CD14-positive monocyte (primary cell): ENCODE results near the gene TBXAS1. TPM values are rescaled to one million over a fixed set of nuclear protein-coding genes. Genes with fewer than 3 reads are reported as not detected.
"Not testable (repeated sequence)": the region's sequence is repeated elsewhere in the genome, so short reads cannot be mapped to it uniquely, and the experiment has no call there.

Experiments
- DNase-seq, 3 donors: peaks; one replicate each; pipeline ENCODE4 v3.0.0-alpha.2; 2011 to 2022
- H2AFZ ChIP-seq: 2 replicates; pipeline ENCODE4 v1.6.0; 2012; ENCODE audit warnings: mild to moderate bottlenecking, low read depth, low read length, inconsistent platforms; ENCODE audit not compliant: insufficient read depth, poor library complexity, severe bottlenecking
- H3K27ac ChIP-seq, 2 donors: 1 replicate in 1 of 2; 2 replicates in 1 of 2; pipeline ENCODE4 v1.5.1; 2012 to 2013; ENCODE audit warnings: low read length in 2 of 2, control low read depth in 1 of 2, inconsistent platforms in 1 of 2, low read depth in 1 of 2, mild to moderate bottlenecking in 1 of 2
- H3K27me3 ChIP-seq, 2 donors: one replicate each; pipeline versions ENCODE4 v1.6.0 to v1.6.1; 2011 to 2013; ENCODE audit warnings: low read length in 2 of 2; ENCODE audit not compliant: control insufficient read depth in 2 of 2, insufficient read depth in 2 of 2
- H3K36me3 ChIP-seq, 2 donors: replicated peaks in 1 of 2; 1 replicate in 1 of 2; 2 replicates in 1 of 2; pipeline versions ENCODE4 v1.5.1 to v1.6.1; 2012 to 2013; ENCODE audit warnings: low read length in 2 of 2, control low read depth in 1 of 2, inconsistent platforms in 1 of 2, mild to moderate bottlenecking in 1 of 2; ENCODE audit not compliant: insufficient read depth in 2 of 2, control insufficient read depth in 1 of 2
- H3K4me1 ChIP-seq, 2 donors: 1 replicate in 1 of 2; 2 replicates in 1 of 2; pipeline versions ENCODE4 v1.5.1 to v1.6.1; 2012 to 2013; ENCODE audit warnings: low read length in 2 of 2, control low read depth in 1 of 2, inconsistent platforms in 1 of 2, mild to moderate bottlenecking in 1 of 2, moderate library complexity in 1 of 2; ENCODE audit not compliant: insufficient read depth in 2 of 2, control insufficient read depth in 1 of 2
- H3K4me2 ChIP-seq: replicated peaks from 2 replicates; pipeline ENCODE3; 2012; ENCODE audit warnings: low read length, moderate library complexity, mild to moderate bottlenecking; ENCODE audit not compliant: poor library complexity, severe bottlenecking; ENCODE audit errors: extremely low read depth
- H3K4me3 ChIP-seq, 3 experiments: fragments of 200-600 bp in 1 of 3; sonication (generic) in 1 of 3; replicated peaks in 1 of 3; 1 replicate in 2 of 3; 2 replicates in 1 of 3; pipeline ENCODE4 v1.5.1; 2011 to 2013; ENCODE audit warnings: low read length in 3 of 3, mild to moderate bottlenecking in 3 of 3, control low read depth in 2 of 3, low read depth in 2 of 3, inconsistent platforms in 1 of 3, moderate library complexity in 1 of 3
- H3K79me2 ChIP-seq: 2 replicates; pipeline ENCODE4 v1.6.0; 2012; ENCODE audit warnings: mild to moderate bottlenecking, control low read depth, inconsistent platforms, low read length, moderate library complexity; ENCODE audit not compliant: insufficient read depth
- H3K9ac ChIP-seq: 2 replicates; pipeline ENCODE4 v1.6.0; 2017; ENCODE audit warnings: low read length, mild to moderate bottlenecking; ENCODE audit not compliant: insufficient read depth, poor library complexity, severe bottlenecking
- H3K9me3 ChIP-seq, 2 donors: replicated peaks in 1 of 2; 1 replicate in 1 of 2; 2 replicates in 1 of 2; pipeline versions ENCODE4 v1.5.1 to v1.6.1; 2012 to 2013; ENCODE audit warnings: low read length in 2 of 2, control low read depth in 1 of 2; ENCODE audit not compliant: control insufficient read depth in 1 of 2, insufficient read depth in 1 of 2
- H4K20me1 ChIP-seq: 2 replicates; pipeline ENCODE4 v1.6.0; 2012; ENCODE audit warnings: mild to moderate bottlenecking, low read length, control low read depth, moderate library complexity; ENCODE audit not compliant: insufficient read depth
- H3K27ac Mint-ChIP-seq, 7 donors: one replicate each; pipeline ENCODE4 v1.8.0; 2020; ENCODE audit warnings: mild to moderate bottlenecking in 7 of 7, mixed read lengths in 7 of 7, moderate library complexity in 6 of 7, inconsistent platforms in 2 of 7
- H3K27me3 Mint-ChIP-seq, 3 donors: one replicate each; pipeline ENCODE4 v1.8.0; 2021 to 2022; ENCODE audit warnings: low read depth in 3 of 3, mild to moderate bottlenecking in 3 of 3, mixed read lengths in 3 of 3, moderate library complexity in 3 of 3, inconsistent platforms in 1 of 3
- H3K36me3 Mint-ChIP-seq, 2 donors: one replicate each; pipeline ENCODE4 v1.8.0; 2020; ENCODE audit warnings: mixed read lengths in 2 of 2, inconsistent platforms in 1 of 2, mild to moderate bottlenecking in 1 of 2
- H3K4me1 Mint-ChIP-seq: one replicate; pipeline ENCODE4 v1.8.0; 2020; ENCODE audit warnings: mild to moderate bottlenecking, mixed read lengths
- H3K4me3 Mint-ChIP-seq, 2 donors: one replicate each; pipeline ENCODE4 v1.8.0; 2020; ENCODE audit warnings: mild to moderate bottlenecking in 2 of 2, mixed read lengths in 2 of 2, moderate library complexity in 1 of 2
- H3K9me3 Mint-ChIP-seq, 7 donors: one replicate each; pipeline ENCODE4 v1.8.0; 2020 to 2022; ENCODE audit warnings: mixed read lengths in 7 of 7, mild to moderate bottlenecking in 6 of 7, moderate library complexity in 6 of 7, inconsistent platforms in 2 of 7
- CTCF ChIP-seq: fragments of 200-600 bp; IDR thresholded peaks from one replicate; pipeline ENCODE4 v1.8.0; 2022; ENCODE audit warnings: antibody characterized with exemption, mild to moderate bottlenecking
- WGBS: methylation state at CpG from one replicate; pipeline ENCODE4 v1.1.5; 2013; ENCODE audit warnings: missing lambda C conversion rate; ENCODE audit not compliant: insufficient coverage; 5-methylcytosine and 5-hydroxymethylcytosine counted together
- intact Hi-C, 2 donors: fragments of 100-400 bp; cut with micrococcal nuclease; formaldehyde crosslinking; loops; one replicate each; pipeline versions ENCODE4 v1.15.0 to v1.15.1; 2023
- polyA plus RNA-seq, 3 donors: library from polyadenylated mRNA; depleted of rRNA in 1 of 3; unstranded in 2 of 3; stranded (reverse) in 1 of 3; fragments of 300-500 nt in 2 of 3; fragments of >200 nt in 1 of 3; fragmentation: Illumina TruSeq in 2 of 3; gene quantifications; 1 replicate in 2 of 3; 2 replicates in 1 of 3; pipeline ENCODE4 v1.2.3, GENCODE V29; 2012 to 2021

The TBXAS1 gene
- polyA plus RNA-seq, 3 donors: 289 to 335 (median 298) TPM

GRCh38 chr7:139840776-139841175 lies 11.7 kb downstream of the TBXAS1 start:
- Mint-ChIP-seq H3K36me3 (peaks cover 66 to 68% of the 10 kb centered on the region in 2 donors), H3K27me3 (peaks cover 0 to 3% (median 1%) of the 10 kb centered on the region in 3 donors), H3K9me3 (peaks cover 0 to 18% (median 8%) of the 10 kb centered on the region in 7 donors), H3K27ac (peak overlapping the region in 5 of 7 donors; percentile 11 to 46 (median 33)), H3K4me3 (no peak overlapping the region), H3K4me1 (peaks cover 55% of the 10 kb centered on the region)
- Histone ChIP-seq H3K27ac (peak overlapping the region in 1 of 2 donors; percentile 12), H3K27me3 (no peaks in the 10 kb centered on the region), H3K9ac (no peak overlapping the region), H3K79me2 (peaks cover 97% of the 10 kb centered on the region), H3K36me3 (peaks cover 33 to 73% of the 10 kb centered on the region in 2 donors), H4K20me1 (peaks cover 94% of the 10 kb centered on the region), H3K4me3 (no peak overlapping the region), H3K4me1 (peaks cover 25 to 29% of the 10 kb centered on the region in 2 donors), H2AFZ (no peak overlapping the region), H3K4me2 (no peak overlapping the region), H3K9me3 (no peaks in the 10 kb centered on the region)
- WGBS: 97% methylated on average over 13 of the region's 13 CpGs
- DNase-seq: no peak
- TF ChIP-seq CTCF: no peak
- intact Hi-C loops: no loop called here

GRCh38 chr7:139842401-139843210 lies 13.5 kb downstream of the TBXAS1 start:
- Histone ChIP-seq H3K4me1 (peaks cover 25 to 29% of the 10 kb centered on the region in 2 donors), H3K4me3 (no peak overlapping the region), H3K9ac (no peak overlapping the region), H3K9me3 (no peaks in the 10 kb centered on the region), H3K36me3 (peaks cover 38 to 92% of the 10 kb centered on the region in 2 donors), H4K20me1 (peaks cover 99% of the 10 kb centered on the region), H3K27me3 (no peaks in the 10 kb centered on the region), H3K79me2 (peaks cover 99% of the 10 kb centered on the region), H3K4me2 (peak overlapping the region; percentile 34), H3K27ac (peak overlapping the region; percentile 19 to 52), H2AFZ (no peak overlapping the region)
- peak overlapping the region in 6 of 7 donors; percentile 21 to 61 (median 44) for H3K27ac Mint-ChIP-seq
- H3K4me3 Mint-ChIP-seq: peak overlapping the region; percentile 39 to 58
- H3K9me3 Mint-ChIP-seq: peaks cover 0 to 7% (median 0%) of the 10 kb centered on the region in 7 donors
- intact Hi-C loops: no loop called here
- no peak for TF ChIP-seq CTCF
- peak in 1 of 3 donors; percentile 15 for DNase-seq
- H3K36me3 Mint-ChIP-seq: peaks cover 76 to 80% of the 10 kb centered on the region in 2 donors
- peaks cover 56% of the 10 kb centered on the region for H3K4me1 Mint-ChIP-seq
- 66% methylated on average over 11 of the region's 15 CpGs for WGBS
- peaks cover 0 to 2% (median 1%) of the 10 kb centered on the region in 3 donors for H3K27me3 Mint-ChIP-seq

DNA sequence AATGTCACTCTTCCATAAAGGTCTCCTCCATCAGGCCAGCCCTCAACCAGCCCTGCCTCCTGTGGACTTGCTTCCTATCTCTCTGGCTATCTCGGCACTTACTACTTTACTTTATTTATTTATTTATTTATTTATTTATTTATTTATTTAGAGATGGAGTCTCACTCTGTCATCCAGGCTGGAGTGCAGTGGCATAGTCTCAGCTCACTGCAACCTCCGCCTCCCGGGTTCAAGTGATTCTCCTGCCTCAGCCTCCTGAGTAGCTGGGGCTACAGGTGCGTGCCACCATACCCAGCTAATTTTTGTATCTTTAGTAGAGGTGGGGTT lies 14.1 kb downstream of the TBXAS1 start:
- peaks cover 78 to 80% of the 10 kb centered on the region in 2 donors for H3K36me3 Mint-ChIP-seq
- H3K79me2 ChIP-seq: peaks cover 99% of the 10 kb centered on the region
- H3K27me3 ChIP-seq, H3K9me3 Mint-ChIP-seq, intact Hi-C loops, H3K4me3 ChIP-seq, H3K4me3 Mint-ChIP-seq, H3K27me3 Mint-ChIP-seq, H3K9ac ChIP-seq, H2AFZ ChIP-seq, DNase-seq, H3K4me2 ChIP-seq, H3K27ac ChIP-seq, H3K9me3 ChIP-seq: not testable (repeated sequence)
- H3K4me1 Mint-ChIP-seq: peaks cover 55% of the 10 kb centered on the region
- peaks cover 40 to 96% of the 10 kb centered on the region in 2 donors for H3K36me3 ChIP-seq
- peaks cover 99% of the 10 kb centered on the region for H4K20me1 ChIP-seq
- H3K27ac Mint-ChIP-seq: peak overlapping the region in 4 of 7 donors; percentile 21 to 61 (median 48)
- peaks cover 21 to 29% of the 10 kb centered on the region in 2 donors for H3K4me1 ChIP-seq
- WGBS: 100% methylated on average over 3 of the region's 4 CpGs
